HepG2 (cell line): ENCODE results near the gene FRS2.

Source experiments
- FOXM1 ChIP-seq: sonication (generic); formaldehyde crosslinking; IDR thresholded peaks from 2 replicates; pipeline ENCODE4 v1.5.0; 2020; ENCODE audit warnings: missing genetic modification reagents
- KDM5A ChIP-seq: fragments of 200-600 bp; sonication (generic); IDR thresholded peaks from 2 replicates; pipeline ENCODE4 v1.7.0; 2018; ENCODE audit warnings: antibody characterized with exemption, mild to moderate bottlenecking, low read length, borderline replicate concordance
- MAZ ChIP-seq, 2 experiments: sonication (generic) in 1 of 2; formaldehyde crosslinking in 1 of 2; IDR thresholded peaks; 2 replicates each; pipeline versions ENCODE4 v1.5.0 to v1.6.1; 2012 to 2020; ENCODE audit warnings: low read depth in 2 of 2, mild to moderate bottlenecking in 2 of 2, borderline replicate concordance in 1 of 2, improper control_type of control experiment in 1 of 2, low read length in 1 of 2, missing genetic modification reagents in 1 of 2, moderate library complexity in 1 of 2
- POLR2AphosphoS5 ChIP-seq: IDR thresholded peaks from 2 replicates; pipeline ENCODE4 v1.6.1; 2012; ENCODE audit warnings: low read depth, low read length
- SMC3 ChIP-seq: IDR thresholded peaks from 2 replicates; pipeline ENCODE4 v1.6.1; 2011; ENCODE audit warnings: low read length, improper control_type of control experiment
- ZNF615 ChIP-seq: sonication (generic); formaldehyde crosslinking; IDR thresholded peaks from 2 replicates; pipeline ENCODE4 v1.5.0; 2020; ENCODE audit warnings: mild to moderate bottlenecking, missing genetic modification reagents, borderline replicate concordance
- TF ChIP-seq, protein P1 (sequence below): sonication (generic); formaldehyde crosslinking; IDR thresholded peaks from 2 replicates; pipeline ENCODE4 v1.4.0; 2020; ENCODE audit warnings: missing genetic modification reagents; ENCODE audit errors: not compliant biosample characterization

- TF ChIP-seq POLR2AphosphoS5, result no peak
- TF ChIP-seq KDM5A, result no peak
- no peak for TF ChIP-seq MAZ (IDR thresholded peaks at IDR 0.05; ENCODE audit: borderline replicate concordance, low read depth, low read length)
- no peak for TF ChIP-seq MAZ (CRISPR knock-in tag; IDR thresholded peaks at IDR 0.05; ENCODE audit: low read depth)
- TF ChIP-seq, protein P1, sequence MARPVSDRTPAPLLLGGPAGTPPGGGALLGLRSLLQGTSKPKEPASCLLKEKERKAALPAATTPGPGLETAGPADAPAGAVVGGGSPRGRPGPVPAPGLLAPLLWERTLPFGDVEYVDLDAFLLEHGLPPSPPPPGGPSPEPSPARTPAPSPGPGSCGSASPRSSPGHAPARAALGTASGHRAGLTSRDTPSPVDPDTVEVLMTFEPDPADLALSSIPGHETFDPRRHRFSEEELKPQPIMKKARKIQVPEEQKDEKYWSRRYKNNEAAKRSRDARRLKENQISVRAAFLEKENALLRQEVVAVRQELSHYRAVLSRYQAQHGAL (CRISPR knock-in tag), result no peak
- no peak for TF ChIP-seq FOXM1 (CRISPR knock-in tag)
- TF ChIP-seq SMC3, result no peak
- no peak for TF ChIP-seq ZNF615
These were observed 99.0 kb downstream of the FRS2 start for GRCh38 chr12:69569236-69569635.
